Measurements from ENCODE around the gene CACNA2D3.

DNA sequence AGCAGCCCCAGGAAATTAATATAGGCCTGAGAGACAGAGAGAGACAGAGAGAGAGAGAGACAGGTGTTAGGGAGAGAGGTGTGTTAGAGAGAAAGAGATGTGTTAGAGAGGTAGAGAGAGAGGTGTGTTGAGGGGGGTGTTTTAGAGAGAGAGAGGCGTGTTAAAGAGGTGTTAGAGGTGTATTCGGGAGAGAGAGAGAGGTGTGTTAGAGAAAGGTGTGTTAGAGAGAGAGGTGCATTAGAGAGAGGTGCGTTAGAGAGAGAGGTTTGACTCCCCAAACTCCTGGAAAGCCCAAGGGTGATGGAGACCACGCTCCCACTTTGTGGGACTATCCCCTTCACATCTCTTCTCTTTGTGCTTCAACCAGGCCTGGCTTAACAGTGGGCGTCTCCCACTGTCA, 95.5 kb downstream of the CACNA2D3 start:
- TF ChIP-seq, protein P1, sequence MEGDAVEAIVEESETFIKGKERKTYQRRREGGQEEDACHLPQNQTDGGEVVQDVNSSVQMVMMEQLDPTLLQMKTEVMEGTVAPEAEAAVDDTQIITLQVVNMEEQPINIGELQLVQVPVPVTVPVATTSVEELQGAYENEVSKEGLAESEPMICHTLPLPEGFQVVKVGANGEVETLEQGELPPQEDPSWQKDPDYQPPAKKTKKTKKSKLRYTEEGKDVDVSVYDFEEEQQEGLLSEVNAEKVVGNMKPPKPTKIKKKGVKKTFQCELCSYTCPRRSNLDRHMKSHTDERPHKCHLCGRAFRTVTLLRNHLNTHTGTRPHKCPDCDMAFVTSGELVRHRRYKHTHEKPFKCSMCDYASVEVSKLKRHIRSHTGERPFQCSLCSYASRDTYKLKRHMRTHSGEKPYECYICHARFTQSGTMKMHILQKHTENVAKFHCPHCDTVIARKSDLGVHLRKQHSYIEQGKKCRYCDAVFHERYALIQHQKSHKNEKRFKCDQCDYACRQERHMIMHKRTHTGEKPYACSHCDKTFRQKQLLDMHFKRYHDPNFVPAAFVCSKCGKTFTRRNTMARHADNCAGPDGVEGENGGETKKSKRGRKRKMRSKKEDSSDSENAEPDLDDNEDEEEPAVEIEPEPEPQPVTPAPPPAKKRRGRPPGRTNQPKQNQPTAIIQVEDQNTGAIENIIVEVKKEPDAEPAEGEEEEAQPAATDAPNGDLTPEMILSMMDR (IDR thresholded peaks at IDR 0.05): no peak
- no peak for TF ChIP-seq ZFX (IDR thresholded peaks at IDR 0.05; ENCODE audit: borderline replicate concordance)
